Skeletal muscle satellite cell (primary cell): ENCODE results near the gene MTFP1.
A peak's percentile ranks its signal among the peaks of the same experiment; 100 is the strongest.
"Not testable (repeated sequence)": the region's sequence is repeated elsewhere in the genome, so short reads cannot be mapped to it uniquely, and the experiment has no call there.

ENCODE experiments used
- H3K27me3 ChIP-seq: 2 replicates; pipeline ENCODE4 v1.7.0; 2013; ENCODE audit warnings: low read length; ENCODE audit not compliant: control insufficient read depth, insufficient read depth
- H3K36me3 ChIP-seq: 2 replicates; pipeline ENCODE4 v1.7.0; 2013; ENCODE audit warnings: mild to moderate bottlenecking, control low read depth, low read length; ENCODE audit not compliant: insufficient read depth
- H3K4me1 ChIP-seq: 2 replicates; pipeline ENCODE4 v1.7.0; 2013; ENCODE audit warnings: low read length; ENCODE audit not compliant: control insufficient read depth, insufficient read depth
- H3K4me2 ChIP-seq: 2 replicates; pipeline ENCODE4 v1.7.0; 2013; ENCODE audit warnings: mild to moderate bottlenecking, low read length
- H3K4me3 ChIP-seq: 2 replicates; pipeline ENCODE4 v1.7.0; 2013; ENCODE audit warnings: low read length
- H3K9ac ChIP-seq: 2 replicates; pipeline ENCODE4 v1.7.0; 2013; ENCODE audit warnings: mild to moderate bottlenecking, low read depth, low read length, moderate library complexity
- H3K9me3 ChIP-seq: replicated peaks from 2 replicates; pipeline ENCODE4 v1.7.0; 2013; ENCODE audit warnings: mild to moderate bottlenecking, control low read depth, low read length

The MTFP1 gene

GRCh38 chr22:30393885-30394284, 31.7 kb upstream of the MTFP1 start:
- Histone ChIP-seq H3K4me1 (peaks cover 19% of the 10 kb centered on the region), H3K27me3 (no peaks in the 10 kb centered on the region), H3K4me3 (no peak overlapping the region), H3K4me2 (no peak overlapping the region), H3K9me3 (no peaks in the 10 kb centered on the region), H3K36me3 (no peaks in the 10 kb centered on the region), H3K9ac (no peak overlapping the region)

- peak within 1 kb of the TSS; percentile 89 for H3K4me3 ChIP-seq
- peak within 1 kb of the TSS; percentile 96 for H3K4me2 ChIP-seq
- no peaks in the 10 kb centered on the region for H3K9me3 ChIP-seq
Observed at GRCh38 chr22:30396871-30397655, 28.5 kb upstream of the MTFP1 start, which contains the start of gene SEC14L2. TSS of gene SEC14L2 (plus strand) at chr22:30397018. CDS start at chr22:30397117, 99 bp downstream.

GRCh38 chr22:30397656-30398635, 27.6 kb upstream of the MTFP1 start:
- no peaks in the 10 kb centered on the region for H3K27me3 ChIP-seq
- H3K9ac ChIP-seq, result peak overlapping the region; percentile 87
- H3K36me3 ChIP-seq, result peaks cover 26% of the 10 kb centered on the region
- H3K4me3 ChIP-seq, result peak overlapping the region; percentile 89
- no peaks in the 10 kb centered on the region for H3K9me3 ChIP-seq
- peaks cover 37% of the 10 kb centered on the region for H3K4me1 ChIP-seq
- peak overlapping the region; percentile 96 for H3K4me2 ChIP-seq

More at GRCh38 chr22:30396871-30397655, 28.5 kb upstream of the MTFP1 start, which contains the start of gene SEC14L2:
- H3K36me3 ChIP-seq, result peaks cover 17% of the 10 kb centered on the region
- peak within 1 kb of the TSS; percentile 87 for H3K9ac ChIP-seq
- no peaks in the 10 kb centered on the region for H3K27me3 ChIP-seq
- H3K4me1 ChIP-seq, result peaks cover 30% of the 10 kb centered on the region

GRCh38 chr22:30398685-30399680, 26.6 kb upstream of the MTFP1 start:
- H3K9me3 ChIP-seq, result no peaks in the 10 kb centered on the region
- H3K27me3 ChIP-seq, result no peaks in the 10 kb centered on the region
- H3K36me3 ChIP-seq, result peaks cover 33% of the 10 kb centered on the region
- peak overlapping the region; percentile 89 for H3K4me3 ChIP-seq
- H3K4me1 ChIP-seq, result peaks cover 38% of the 10 kb centered on the region
- H3K9ac ChIP-seq, result peak overlapping the region; percentile 87
- peak overlapping the region; percentile 96 for H3K4me2 ChIP-seq

GRCh38 chr22:30399718-30400117, 25.9 kb upstream of the MTFP1 start:
- Histone ChIP-seq H3K27me3 (no peaks in the 10 kb centered on the region), H3K9ac (peak overlapping the region; percentile 87), H3K36me3 (peaks cover 36% of the 10 kb centered on the region), H3K9me3 (no peaks in the 10 kb centered on the region), H3K4me3 (peak overlapping the region; percentile 89), H3K4me1 (peaks cover 43% of the 10 kb centered on the region), H3K4me2 (peak overlapping the region; percentile 96)

GRCh38 chr22:30400159-30400558, 25.4 kb upstream of the MTFP1 start:
- Histone ChIP-seq H3K36me3 (peaks cover 39% of the 10 kb centered on the region), H3K4me3 (peak overlapping the region; percentile 89), H3K4me2 (peak overlapping the region; percentile 96), H3K4me1 (peaks cover 47% of the 10 kb centered on the region), H3K9ac (no peak overlapping the region), H3K9me3 (no peaks in the 10 kb centered on the region), H3K27me3 (no peaks in the 10 kb centered on the region)

- not testable (repeated sequence) for H3K9ac ChIP-seq, H3K4me3 ChIP-seq, H3K4me2 ChIP-seq, H3K9me3 ChIP-seq, H3K27me3 ChIP-seq
- peaks cover 55% of the 10 kb centered on the region for H3K4me1 ChIP-seq
- H3K36me3 ChIP-seq, result peaks cover 46% of the 10 kb centered on the region
Observed at GRCh38 chr22:30401024-30401423, 24.5 kb upstream of the MTFP1 start.

GRCh38 chr22:30402028-30402765, 23.4 kb upstream of the MTFP1 start:
- Histone ChIP-seq H3K4me1 (peaks cover 61% of the 10 kb centered on the region), H3K27me3 (no peaks in the 10 kb centered on the region), H3K36me3 (peaks cover 56% of the 10 kb centered on the region), H3K4me2 (peak overlapping the region; percentile 48), H3K9ac (peak overlapping the region; percentile 3), H3K9me3 (no peaks in the 10 kb centered on the region), H3K4me3 (peak overlapping the region; percentile 28)

GRCh38 chr22:30402766-30403104, 22.8 kb upstream of the MTFP1 start:
- H3K9ac ChIP-seq, H3K4me3 ChIP-seq, H3K4me2 ChIP-seq, H3K9me3 ChIP-seq, H3K27me3 ChIP-seq: not testable (repeated sequence)
- Histone ChIP-seq H3K4me1 (peaks cover 66% of the 10 kb centered on the region), H3K36me3 (peaks cover 61% of the 10 kb centered on the region)

- Histone ChIP-seq H3K9ac (no peak overlapping the region), H3K36me3 (peaks cover 77% of the 10 kb centered on the region), H3K4me2 (no peak overlapping the region), H3K9me3 (no peaks in the 10 kb centered on the region), H3K4me1 (peaks cover 68% of the 10 kb centered on the region), H3K4me3 (no peak overlapping the region), H3K27me3 (no peaks in the 10 kb centered on the region)
Observed at GRCh38 chr22:30404307-30404706, 21.3 kb upstream of the MTFP1 start.
